ENCODE data around the gene HSPA12B.

GRCh38 chr20:3729811-3730540, 2.5 kb upstream of the HSPA12B start:
- TF ChIP-seq CTCF (IDR thresholded peaks at IDR 0.05; ENCODE audit: low read depth, low read length, poor library complexity, severe bottlenecking) (no peak), EZH2phosphoT487 (IDR thresholded peaks at IDR 0.05; ENCODE audit: borderline replicate concordance, low read length) (no peak)
